PC-9 (cell line): ENCODE measurements around the gene MAFB. TPM values are rescaled to one million over a fixed set of nuclear protein-coding genes. Genes with fewer than 3 reads are reported as not detected.
"Not testable (repeated sequence)": the region's sequence is repeated elsewhere in the genome, so short reads cannot be mapped to it uniquely, and the experiment has no call there.

Source experiments
- Bru-seq: library from RNA; stranded (reverse); fragments of 400-500 nt; gene quantifications from one replicate; lab custom pipeline; 2021; lab: Mats Ljungman, UMichigan
- BruChase-seq, 2 experiments: library from RNA; stranded (reverse); fragments of 400-500 nt; gene quantifications; one replicate each; lab custom pipeline; 2021; lab: Mats Ljungman, UMichigan
- BruUV-seq: library from RNA; stranded (reverse); fragments of 400-500 nt; replicated peaks from 2 replicates; lab custom pipeline; 2021; lab: Mats Ljungman, UMichigan
- CTCF ChIA-PET: fragments of 300-600 bp; sonication (Branson Sonifier 250); formaldehyde crosslinking; loops from one replicate; lab custom pipeline; 2022; ENCODE audit warnings: antibody characterized with exemption; lab: Charles Lee
- POLR2A ChIA-PET: fragments of 300-600 bp; sonication (Branson Sonifier 250); formaldehyde crosslinking; loops from one replicate; lab custom pipeline; 2022; ENCODE audit warnings: antibody characterized with exemption; ENCODE audit not compliant: unreplicated experiment; lab: Charles Lee
- DNase-seq, 2 experiments: peaks; one replicate each; pipeline versions ENCODE4 v3.0.0 to v3.0.0-alpha.2; 2015 to 2022; ENCODE audit warnings: mixed read lengths in 1 of 2
- H2AFZ ChIP-seq: fragments of 200-600 bp; sonication (generic); 2 replicates; pipeline ENCODE4 v1.8.1; 2017; ENCODE audit warnings: antibody characterized with exemption
- H3F3A ChIP-seq: fragments of 200-600 bp; sonication (generic); 2 replicates; pipeline ENCODE4 v1.8.1; 2017; ENCODE audit warnings: antibody characterized with exemption, mild to moderate bottlenecking, low read depth; ENCODE audit not compliant: insufficient read depth
- H3K27ac ChIP-seq: fragments of 200-600 bp; sonication (generic); 2 replicates; pipeline ENCODE4 v1.6.1; 2016; ENCODE audit warnings: mixed run types
- H3K27me3 ChIP-seq: fragments of 200-600 bp; sonication (generic); 2 replicates; pipeline ENCODE4 v1.6.1; 2016; ENCODE audit warnings: low read depth, mixed run types; ENCODE audit not compliant: insufficient read depth
- H3K36me3 ChIP-seq: fragments of 200-600 bp; sonication (generic); 2 replicates; pipeline ENCODE4 v1.6.1; 2016; ENCODE audit warnings: low read depth, mixed run types
- H3K4me1 ChIP-seq: fragments of 200-600 bp; sonication (generic); replicated peaks from 2 replicates; pipeline ENCODE4 v1.6.1; 2016; ENCODE audit warnings: mixed run types; ENCODE audit not compliant: insufficient read depth
- H3K4me2 ChIP-seq: fragments of 200-600 bp; sonication (generic); 2 replicates; pipeline ENCODE4 v1.6.1; 2017; ENCODE audit warnings: mixed run types
- H3K4me3 ChIP-seq: fragments of 200-600 bp; sonication (generic); 2 replicates; pipeline ENCODE4 v1.6.1; 2016; ENCODE audit warnings: mixed run types
- H3K79me2 ChIP-seq: fragments of 200-600 bp; sonication (generic); 2 replicates; pipeline ENCODE4 v1.6.1; 2017; ENCODE audit warnings: low read depth, mixed run types
- H3K9me2 ChIP-seq: fragments of 200-600 bp; sonication (generic); 2 replicates; pipeline ENCODE4 v1.8.1; 2017; ENCODE audit warnings: mild to moderate bottlenecking; ENCODE audit not compliant: insufficient read depth
- H3K9me3 ChIP-seq: fragments of 200-600 bp; sonication (generic); 2 replicates; pipeline ENCODE4 v1.8.1; 2016; ENCODE audit warnings: low read depth; ENCODE audit not compliant: insufficient read depth
- H4K20me1 ChIP-seq: fragments of 200-600 bp; sonication (generic); 2 replicates; pipeline ENCODE4 v1.8.1; 2017; ENCODE audit not compliant: insufficient read depth
- EZH2 ChIP-seq: fragments of 200-600 bp; sonication (generic); IDR thresholded peaks from 2 replicates; pipeline ENCODE4 v1.8.0; 2017; ENCODE audit warnings: antibody characterized with exemption, low read depth
- intact Hi-C: fragments of 100-400 bp; cut with micrococcal nuclease; formaldehyde crosslinking; loops from one replicate; pipeline ENCODE4 v1.10.0; 2022; ENCODE audit not compliant: unreplicated experiment
- long read RNA-seq: library from polyadenylated mRNA; stranded (forward); transcript quantifications from one replicate; pipeline ENCODE4 v2.0.0, GENCODE V29; 2022
- total RNA-seq: library from RNA; stranded (reverse); gene quantifications from 2 replicates; pipeline ENCODE4 v1.2.3, GENCODE V29; 2021
- TF ChIP-seq, protein P1 (sequence below): fragments of 200-600 bp; sonication (generic); conservative IDR thresholded peaks from 2 replicates; pipeline ENCODE4 v1.6.1; 2017; ENCODE audit warnings: mixed run types, antibody characterized with exemption, mild to moderate bottlenecking, moderate library complexity

Gene MAFB
- total RNA-seq (not detected in 2 replicates), Bru-seq, nascent RNA (not detected), BruChase-seq, experiment 1, labeled RNA remaining after a 2-hour chase (not detected), BruChase-seq, experiment 2, labeled RNA remaining after a 6-hour chase (not detected)
- long read RNA-seq: 0 reads

- Histone ChIP-seq H4K20me1 (no peaks in the 10 kb centered on the region), H3K36me3 (no peaks in the 10 kb centered on the region), H3K9me3 (no peaks in the 10 kb centered on the region), H3K4me1 (no peaks in the 10 kb centered on the region), H3K27ac (no peak within 1 kb of the TSS), H3K4me3 (no peak within 1 kb of the TSS), H3K9me2 (no peaks in the 10 kb centered on the region), H3F3A (no peaks in the 10 kb centered on the region), H2AFZ (no peak within 1 kb of the TSS), H3K27me3 (peaks cover 61% of the 10 kb centered on the region), H3K79me2 (no peaks in the 10 kb centered on the region), H3K4me2 (no peak within 1 kb of the TSS)
- CTCF ChIA-PET: no interaction called here
- intact Hi-C loops: no loop called here
- TF ChIP-seq EZH2: no peak
- TF ChIP-seq, protein P1, sequence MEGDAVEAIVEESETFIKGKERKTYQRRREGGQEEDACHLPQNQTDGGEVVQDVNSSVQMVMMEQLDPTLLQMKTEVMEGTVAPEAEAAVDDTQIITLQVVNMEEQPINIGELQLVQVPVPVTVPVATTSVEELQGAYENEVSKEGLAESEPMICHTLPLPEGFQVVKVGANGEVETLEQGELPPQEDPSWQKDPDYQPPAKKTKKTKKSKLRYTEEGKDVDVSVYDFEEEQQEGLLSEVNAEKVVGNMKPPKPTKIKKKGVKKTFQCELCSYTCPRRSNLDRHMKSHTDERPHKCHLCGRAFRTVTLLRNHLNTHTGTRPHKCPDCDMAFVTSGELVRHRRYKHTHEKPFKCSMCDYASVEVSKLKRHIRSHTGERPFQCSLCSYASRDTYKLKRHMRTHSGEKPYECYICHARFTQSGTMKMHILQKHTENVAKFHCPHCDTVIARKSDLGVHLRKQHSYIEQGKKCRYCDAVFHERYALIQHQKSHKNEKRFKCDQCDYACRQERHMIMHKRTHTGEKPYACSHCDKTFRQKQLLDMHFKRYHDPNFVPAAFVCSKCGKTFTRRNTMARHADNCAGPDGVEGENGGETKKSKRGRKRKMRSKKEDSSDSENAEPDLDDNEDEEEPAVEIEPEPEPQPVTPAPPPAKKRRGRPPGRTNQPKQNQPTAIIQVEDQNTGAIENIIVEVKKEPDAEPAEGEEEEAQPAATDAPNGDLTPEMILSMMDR: no peak
- POLR2A ChIA-PET: no interaction called here
- BruUV-seq: no TSS peak
- DNase-seq: no peak
Measured at GRCh38 chr20:40689100-40689942, at the start of gene MAFB. MAFB (minus strand) TSS chr20:40689236; CDS start chr20:40688850, 386 bp downstream.

DNA sequence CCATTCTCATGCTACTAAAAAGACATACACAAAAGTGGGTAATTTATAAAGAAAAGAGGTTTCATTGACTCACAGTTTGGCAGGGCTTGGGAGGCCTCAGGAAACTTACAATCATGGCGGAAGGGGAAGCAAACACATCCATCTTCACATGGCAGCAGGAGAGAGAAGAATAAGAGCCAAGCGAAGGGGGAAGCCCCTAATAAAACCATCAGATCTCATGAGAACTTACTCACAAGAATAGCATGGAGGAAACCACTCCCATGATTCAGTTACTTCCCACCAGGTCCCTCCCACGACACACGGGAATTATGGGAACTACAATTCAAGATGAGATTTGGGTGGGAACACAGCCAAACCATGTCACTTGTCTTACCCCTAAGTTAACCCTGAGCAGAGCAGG is 47.4 kb upstream of the MAFB start:
- CTCF ChIA-PET, H3F3A ChIP-seq, H2AFZ ChIP-seq, H3K27ac ChIP-seq, H3K36me3 ChIP-seq, H3K9me3 ChIP-seq, H3K4me1 ChIP-seq, H3K9me2 ChIP-seq, H3K79me2 ChIP-seq, DNase-seq, H3K4me3 ChIP-seq, H4K20me1 ChIP-seq, POLR2A ChIA-PET, intact Hi-C loops, H3K4me2 ChIP-seq, BruUV-seq: not testable (repeated sequence)
- peaks cover 52% of the 10 kb centered on the region for H3K27me3 ChIP-seq

- H3K9me3 ChIP-seq: no peaks in the 10 kb centered on the region
- no peak overlapping the region for H3K4me2 ChIP-seq
- H3K4me3 ChIP-seq: no peak overlapping the region
- no peaks in the 10 kb centered on the region for H3K79me2 ChIP-seq
- DNase-seq: no peak
- H2AFZ ChIP-seq: no peak overlapping the region
- TF ChIP-seq, protein P1: no peak
- no peak for TF ChIP-seq EZH2
- H3K27me3 ChIP-seq: peaks cover 29% of the 10 kb centered on the region
- no peaks in the 10 kb centered on the region for H3K36me3 ChIP-seq
- H4K20me1 ChIP-seq: no peaks in the 10 kb centered on the region
- BruUV-seq: no TSS peak
- no peaks in the 10 kb centered on the region for H3F3A ChIP-seq
- POLR2A ChIA-PET: no interaction called here
- H3K4me1 ChIP-seq: no peaks in the 10 kb centered on the region
- intact Hi-C loops: no loop called here
- H3K9me2 ChIP-seq: no peaks in the 10 kb centered on the region
- no peak overlapping the region for H3K27ac ChIP-seq
- CTCF ChIA-PET: no interaction called here
Measured at GRCh38 chr20:40728996-40729395, 40.0 kb upstream of the MAFB start.
